ENCODE results near the gene CCDC138.

DNA sequence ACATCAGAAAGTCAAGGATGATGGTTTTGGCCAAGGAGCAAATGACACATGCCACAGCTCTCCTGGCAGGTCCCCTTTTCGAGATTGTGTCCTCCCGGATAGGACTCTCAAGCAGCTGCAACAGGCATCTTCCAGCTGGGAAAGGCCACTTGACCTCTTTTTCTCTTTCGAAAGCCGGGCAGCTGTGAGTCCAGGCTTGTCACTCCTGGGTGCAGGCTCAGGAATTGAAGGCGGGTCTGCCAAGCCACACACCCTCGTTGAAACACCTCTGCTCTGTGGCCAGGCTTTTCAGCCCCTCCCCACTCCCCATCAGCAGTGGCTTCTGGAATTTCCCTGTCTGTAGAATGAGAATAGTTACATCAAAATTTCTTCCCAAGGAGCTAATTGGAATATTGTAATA is 98.0 kb downstream of the CCDC138 start:
- no peak for TF ChIP-seq EZH2 (IDR thresholded peaks at IDR 0.05; ENCODE audit: insufficient read depth, low read length)
- TF ChIP-seq, protein P1, sequence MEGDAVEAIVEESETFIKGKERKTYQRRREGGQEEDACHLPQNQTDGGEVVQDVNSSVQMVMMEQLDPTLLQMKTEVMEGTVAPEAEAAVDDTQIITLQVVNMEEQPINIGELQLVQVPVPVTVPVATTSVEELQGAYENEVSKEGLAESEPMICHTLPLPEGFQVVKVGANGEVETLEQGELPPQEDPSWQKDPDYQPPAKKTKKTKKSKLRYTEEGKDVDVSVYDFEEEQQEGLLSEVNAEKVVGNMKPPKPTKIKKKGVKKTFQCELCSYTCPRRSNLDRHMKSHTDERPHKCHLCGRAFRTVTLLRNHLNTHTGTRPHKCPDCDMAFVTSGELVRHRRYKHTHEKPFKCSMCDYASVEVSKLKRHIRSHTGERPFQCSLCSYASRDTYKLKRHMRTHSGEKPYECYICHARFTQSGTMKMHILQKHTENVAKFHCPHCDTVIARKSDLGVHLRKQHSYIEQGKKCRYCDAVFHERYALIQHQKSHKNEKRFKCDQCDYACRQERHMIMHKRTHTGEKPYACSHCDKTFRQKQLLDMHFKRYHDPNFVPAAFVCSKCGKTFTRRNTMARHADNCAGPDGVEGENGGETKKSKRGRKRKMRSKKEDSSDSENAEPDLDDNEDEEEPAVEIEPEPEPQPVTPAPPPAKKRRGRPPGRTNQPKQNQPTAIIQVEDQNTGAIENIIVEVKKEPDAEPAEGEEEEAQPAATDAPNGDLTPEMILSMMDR (IDR thresholded peaks at IDR 0.05; ENCODE audit: insufficient read depth, low read depth, low read length) = no peak

Data from astrocyte (in vitro differentiated cells and primary cell).